Measurements from ENCODE around the gene TMEM200A. TPM values are rescaled to one million over a fixed set of nuclear protein-coding genes. Genes with fewer than 3 reads are reported as not detected.
"Not testable (repeated sequence)": the region's sequence is repeated elsewhere in the genome, so short reads cannot be mapped to it uniquely, and the experiment has no call there.

TMEM200A gene
- total RNA-seq, 2 experiments from 2014 or later: 0.20 TPM

- no peak for DNase-seq
- no peak overlapping the region for H3K27ac Mint-ChIP-seq
- ChIA-PET POLR2A (no interaction called here), CTCF (interaction anchor here (1.4 kb wide), 1 partner anchor 39 kb away, joined by 3 read pairs; the partner anchor contains the start of gene TMEM200A)
- peaks cover 1% of the 10 kb centered on the region for H3K9me3 Mint-ChIP-seq
- intact Hi-C loops (cut with micrococcal nuclease): no loop called here
- H3K4me3 Mint-ChIP-seq: no peak overlapping the region
- H3K4me1 Mint-ChIP-seq (ENCODE audit: low read depth): no peaks in the 10 kb centered on the region
- no peak for ATAC-seq
- H3K27me3 Mint-ChIP-seq: no peaks in the 10 kb centered on the region
- no peak for TF ChIP-seq CTCF (IDR thresholded peaks at IDR 0.05)
- H3K36me3 Mint-ChIP-seq (ENCODE audit: low read depth): no peaks in the 10 kb centered on the region
Measured at GRCh38 chr6:130326496-130326895, 39.3 kb upstream of the TMEM200A start.

- Mint-ChIP-seq H3K9me3 (no peaks in the 10 kb centered on the region), H3K27ac (no peak overlapping the region), H3K4me1 (ENCODE audit: low read depth) (no peaks in the 10 kb centered on the region), H3K36me3 (ENCODE audit: low read depth) (no peaks in the 10 kb centered on the region), H3K4me3 (no peak overlapping the region), H3K27me3 (no peaks in the 10 kb centered on the region)
- ChIA-PET CTCF (no interaction called here), POLR2A (no interaction called here)
- no peak for TF ChIP-seq CTCF (IDR thresholded peaks at IDR 0.05)
- no peak for ATAC-seq
- DNase-seq: no peak
- intact Hi-C loops (cut with micrococcal nuclease): no loop called here
Measured at GRCh38 chr6:130337534-130337933, 28.3 kb upstream of the TMEM200A start.

GRCh38 chr6:130346324-130346723 is 19.5 kb upstream of the TMEM200A start:
- H3K4me3 Mint-ChIP-seq; H3K27me3 Mint-ChIP-seq; H3K4me1 Mint-ChIP-seq (ENCODE audit: low read depth); H3K36me3 Mint-ChIP-seq (ENCODE audit: low read depth); CTCF ChIA-PET; H3K27ac Mint-ChIP-seq; DNase-seq; intact Hi-C loops (cut with micrococcal nuclease); H3K9me3 Mint-ChIP-seq; ATAC-seq; POLR2A ChIA-PET: not testable (repeated sequence)

- CTCF ChIA-PET: interaction anchor here (2.5 kb wide), 1 partner anchor 344 kb away, joined by 7 read pairs; no protein-coding TSS in a partner anchor
- POLR2A ChIA-PET: no interaction called here
Measured at GRCh38 chr6:130354322-130354721, 11.5 kb upstream of the TMEM200A start.

GRCh38 chr6:130355572-130355971 is 10.2 kb upstream of the TMEM200A start:
- peaks cover 13% of the 10 kb centered on the region for H3K9me3 Mint-ChIP-seq
- TF ChIP-seq CTCF (IDR thresholded peaks at IDR 0.05): no peak
- H3K27ac Mint-ChIP-seq: no peak overlapping the region

More at GRCh38 chr6:130354322-130354721, 11.5 kb upstream of the TMEM200A start:
- Mint-ChIP-seq H3K27ac (no peak overlapping the region), H3K9me3 (peaks cover 6% of the 10 kb centered on the region), H3K4me3 (no peak overlapping the region), H3K36me3 (ENCODE audit: low read depth) (no peaks in the 10 kb centered on the region), H3K4me1 (ENCODE audit: low read depth) (no peaks in the 10 kb centered on the region), H3K27me3 (no peaks in the 10 kb centered on the region)
- no peak for DNase-seq
- no peak for TF ChIP-seq CTCF (IDR thresholded peaks at IDR 0.05)
- ATAC-seq: no peak
- intact Hi-C loops (cut with micrococcal nuclease): no loop called here

GRCh38 chr6:130357436-130357835 is 8.4 kb upstream of the TMEM200A start:
- ChIA-PET POLR2A (no interaction called here), CTCF (interaction anchor here (1.4 kb wide), 1 partner anchor 395 kb away, joined by 3 read pairs; no protein-coding TSS in a partner anchor)
- H3K4me3 Mint-ChIP-seq: no peak overlapping the region
- no peaks in the 10 kb centered on the region for H3K36me3 Mint-ChIP-seq (ENCODE audit: low read depth)
- no peak overlapping the region for H3K27ac Mint-ChIP-seq
- TF ChIP-seq CTCF (IDR thresholded peaks at IDR 0.05): no peak
- intact Hi-C loops (cut with micrococcal nuclease): no loop called here
- H3K9me3 Mint-ChIP-seq: peaks cover 15% of the 10 kb centered on the region
- ATAC-seq (no peak), DNase-seq (no peak)
- no peaks in the 10 kb centered on the region for H3K27me3 Mint-ChIP-seq
- H3K4me1 Mint-ChIP-seq (ENCODE audit: low read depth): no peaks in the 10 kb centered on the region

More at GRCh38 chr6:130355572-130355971, 10.2 kb upstream of the TMEM200A start:
- Mint-ChIP-seq H3K27me3 (no peaks in the 10 kb centered on the region), H3K4me1 (ENCODE audit: low read depth) (no peaks in the 10 kb centered on the region), H3K4me3 (no peak overlapping the region), H3K36me3 (ENCODE audit: low read depth) (no peaks in the 10 kb centered on the region)
- intact Hi-C loops (cut with micrococcal nuclease): no loop called here
- no peak for DNase-seq
- ChIA-PET POLR2A (no interaction called here), CTCF (no interaction called here)
- ATAC-seq: no peak

Measured in activated CD8-positive, alpha-beta T cell treated with anti-CD3 and anti-CD28 coated beads for 36 hours (primary cell).